Spleen (tissue), 11 donors: ENCODE measurements around the gene JMJD1C. TPM values are rescaled to one million over a fixed set of nuclear protein-coding genes. Genes with fewer than 3 reads are reported as not detected.

Source experiments
- DNase-seq: peaks from one replicate; pipeline ENCODE4 v3.0.0-alpha.2; 2020
- H3K27ac ChIP-seq, 8 donors: fragments of 200-600 bp; sonication (generic) in 7 of 8; 1 replicate in 4 of 8; 2 replicates in 4 of 8; pipeline versions ENCODE4 v1.5.0 to v1.8.0; 2016 to 2021; ENCODE audit warnings: inconsistent platforms in 4 of 8, mild to moderate bottlenecking in 4 of 8, moderate library complexity in 1 of 8
- H3K27me3 ChIP-seq, 7 donors: fragments of 200-600 bp; sonication (generic) in 6 of 7; replicated peaks in 1 of 7; 1 replicate in 4 of 7; 2 replicates in 3 of 7; pipeline versions ENCODE4 v1.5.0 to v1.8.0; 2016 to 2021; ENCODE audit warnings: inconsistent platforms in 3 of 7, mild to moderate bottlenecking in 1 of 7
- H3K36me3 ChIP-seq, 6 donors: fragments of 200-600 bp; sonication (generic) in 5 of 6; 1 replicate in 4 of 6; 2 replicates in 2 of 6; pipeline versions ENCODE4 v1.5.0 to v1.8.0; 2016 to 2021; ENCODE audit warnings: inconsistent platforms in 2 of 6
- H3K4me1 ChIP-seq, 6 donors: fragments of 200-600 bp; sonication (generic) in 5 of 6; 1 replicate in 3 of 6; 2 replicates in 3 of 6; pipeline versions ENCODE4 v1.5.0 to v1.8.0; 2016 to 2021; ENCODE audit warnings: inconsistent platforms in 3 of 6
- H3K4me3 ChIP-seq, 8 donors: fragments of 200-600 bp; sonication (generic) in 7 of 8; 1 replicate in 4 of 8; 2 replicates in 4 of 8; pipeline versions ENCODE4 v1.5.0 to v1.8.0; 2016 to 2021; ENCODE audit warnings: inconsistent platforms in 4 of 8, mild to moderate bottlenecking in 4 of 8, moderate library complexity in 2 of 8
- H3K9me3 ChIP-seq, 8 donors: fragments of 200-600 bp; sonication (generic) in 7 of 8; 1 replicate in 4 of 8; 2 replicates in 4 of 8; pipeline versions ENCODE4 v1.5.0 to v1.8.0; 2016 to 2021; ENCODE audit warnings: inconsistent platforms in 4 of 8
- POLR2A ChIP-seq, 3 donors: fragments of 450-650 bp; IDR thresholded peaks; one replicate each; pipeline ENCODE4 v1.5.1; 2017; ENCODE audit warnings: antibody characterized with exemption in 3 of 3, mild to moderate bottlenecking in 1 of 3
- POLR2AphosphoS5 ChIP-seq, 3 donors: sonication (generic); formaldehyde crosslinking; IDR thresholded peaks; one replicate each; pipeline ENCODE4 v1.5.1; 2017; ENCODE audit warnings: antibody characterized with exemption in 3 of 3
- WGBS, 5 donors: extraction: QIAGEN DNeasy Blood & Tissue Kit in 3 of 5; methylation state at CpG; one replicate each; pipeline versions ENCODE4 v1.1.5 to v1.1.7; 2013 to 2018; 5-methylcytosine and 5-hydroxymethylcytosine counted together
- intact Hi-C: fragments of 100-400 bp; cut with DNase I; formaldehyde crosslinking; loops from one replicate; pipeline ENCODE4 v1.15.0; 2023; ENCODE audit warnings: low total_unique reads
- polyA plus RNA-seq, 3 donors: library from polyadenylated mRNA; stranded (reverse); fragments of 200-250 nt; gene quantifications; one replicate each; pipeline ENCODE4 v1.2.1, GENCODE V29; 2013
- total RNA-seq, 7 donors: library from RNA; depleted of rRNA in 3 of 7; stranded (reverse); fragments of >200 nt in 3 of 7; fragmentation: NEBNext Ultra II Directional in 4 of 7; extraction: Animal tissue kit (Norgen Biotek cat#: 25700) in 4 of 7; gene quantifications; one replicate each; pipeline versions ENCODE4 v1.1.0 to v1.2.1, GENCODE V29; 2016 to 2021
- TF ChIP-seq, protein P1 (sequence below), 11 experiments: fragments of 200-600 bp in 7 of 11; fragments of 450-650 bp in 4 of 11; sonication (generic) in 4 of 11; IDR thresholded peaks in 8 of 11; conservative IDR thresholded peaks in 3 of 11; 1 replicate in 7 of 11; 2 replicates in 4 of 11; pipeline versions ENCODE4 v1.4.0 to v1.8.0; 2016 to 2021; ENCODE audit warnings: antibody characterized with exemption in 11 of 11, inconsistent platforms in 4 of 11, mild to moderate bottlenecking in 1 of 11
- donor health status: healthy with polysubstance abuse.
- donor health status: DM: no; HTN: no; CAD: no; lungs with moderate emphysema.
- donor health status: DM: no; HTN: no; CAD: no.
- donor health status: Bipolar disorder and iron deficiency.
- donor health status: healthy.
- donor health status: DM: no; HTN: no; CAD: no.
- donor health status: DM: yes; HTN: yes; CAD: no.

JMJD1C gene
- total and polyA plus RNA-seq, 10 donors = 54.3 to 272 (median 137) TPM

DNA sequence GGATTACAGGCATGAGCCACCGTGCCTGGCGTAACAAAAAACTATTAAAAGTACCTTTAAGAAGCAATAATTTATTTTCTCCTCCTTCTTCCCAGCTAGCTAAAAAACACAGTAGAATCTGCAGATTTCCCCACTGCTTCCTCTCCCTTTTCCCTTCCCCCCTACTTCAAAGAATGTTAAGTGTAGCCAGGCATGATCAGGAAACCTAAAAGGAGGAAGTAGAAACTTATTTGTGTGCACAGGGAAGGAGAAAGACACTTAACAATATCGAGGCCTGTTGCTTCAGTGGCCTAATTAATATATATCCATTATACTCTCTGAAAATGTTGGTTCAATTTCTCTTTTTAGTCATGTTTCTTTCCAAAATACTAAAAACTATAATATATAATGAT, 204.9 kb downstream of the JMJD1C start:
- 23 to 35% (median 28%) methylated on average over 3 of the region's 3 CpGs for WGBS, 5 donors
- no peaks in the 10 kb centered on the region for H3K27me3 ChIP-seq
- H3K36me3 ChIP-seq = peaks cover 0 to 13% (median 3%) of the 10 kb centered on the region in 6 donors
- peaks cover 77 to 97% (median 93%) of the 10 kb centered on the region in 6 donors for H3K4me1 ChIP-seq
- peak overlapping the region in 4 of 8 donors; percentile 9 to 56 (median 16) for H3K4me3 ChIP-seq
- H3K9me3 ChIP-seq = no peaks in the 10 kb centered on the region
- H3K27ac ChIP-seq = peak overlapping the region; percentile 29 to 98 (median 76)
- TF ChIP-seq POLR2AphosphoS5 (IDR thresholded peaks at IDR 0.05) = no peak
- no peak for TF ChIP-seq POLR2A (IDR thresholded peaks at IDR 0.05)
- TF ChIP-seq, protein P1, sequence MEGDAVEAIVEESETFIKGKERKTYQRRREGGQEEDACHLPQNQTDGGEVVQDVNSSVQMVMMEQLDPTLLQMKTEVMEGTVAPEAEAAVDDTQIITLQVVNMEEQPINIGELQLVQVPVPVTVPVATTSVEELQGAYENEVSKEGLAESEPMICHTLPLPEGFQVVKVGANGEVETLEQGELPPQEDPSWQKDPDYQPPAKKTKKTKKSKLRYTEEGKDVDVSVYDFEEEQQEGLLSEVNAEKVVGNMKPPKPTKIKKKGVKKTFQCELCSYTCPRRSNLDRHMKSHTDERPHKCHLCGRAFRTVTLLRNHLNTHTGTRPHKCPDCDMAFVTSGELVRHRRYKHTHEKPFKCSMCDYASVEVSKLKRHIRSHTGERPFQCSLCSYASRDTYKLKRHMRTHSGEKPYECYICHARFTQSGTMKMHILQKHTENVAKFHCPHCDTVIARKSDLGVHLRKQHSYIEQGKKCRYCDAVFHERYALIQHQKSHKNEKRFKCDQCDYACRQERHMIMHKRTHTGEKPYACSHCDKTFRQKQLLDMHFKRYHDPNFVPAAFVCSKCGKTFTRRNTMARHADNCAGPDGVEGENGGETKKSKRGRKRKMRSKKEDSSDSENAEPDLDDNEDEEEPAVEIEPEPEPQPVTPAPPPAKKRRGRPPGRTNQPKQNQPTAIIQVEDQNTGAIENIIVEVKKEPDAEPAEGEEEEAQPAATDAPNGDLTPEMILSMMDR (IDR thresholded peaks at IDR 0.05 in 8 of 11, conservative IDR thresholded peaks at IDR 0.05 in 3 of 11) = no peak
- no peak for DNase-seq
- intact Hi-C loops = no loop called here

DNA sequence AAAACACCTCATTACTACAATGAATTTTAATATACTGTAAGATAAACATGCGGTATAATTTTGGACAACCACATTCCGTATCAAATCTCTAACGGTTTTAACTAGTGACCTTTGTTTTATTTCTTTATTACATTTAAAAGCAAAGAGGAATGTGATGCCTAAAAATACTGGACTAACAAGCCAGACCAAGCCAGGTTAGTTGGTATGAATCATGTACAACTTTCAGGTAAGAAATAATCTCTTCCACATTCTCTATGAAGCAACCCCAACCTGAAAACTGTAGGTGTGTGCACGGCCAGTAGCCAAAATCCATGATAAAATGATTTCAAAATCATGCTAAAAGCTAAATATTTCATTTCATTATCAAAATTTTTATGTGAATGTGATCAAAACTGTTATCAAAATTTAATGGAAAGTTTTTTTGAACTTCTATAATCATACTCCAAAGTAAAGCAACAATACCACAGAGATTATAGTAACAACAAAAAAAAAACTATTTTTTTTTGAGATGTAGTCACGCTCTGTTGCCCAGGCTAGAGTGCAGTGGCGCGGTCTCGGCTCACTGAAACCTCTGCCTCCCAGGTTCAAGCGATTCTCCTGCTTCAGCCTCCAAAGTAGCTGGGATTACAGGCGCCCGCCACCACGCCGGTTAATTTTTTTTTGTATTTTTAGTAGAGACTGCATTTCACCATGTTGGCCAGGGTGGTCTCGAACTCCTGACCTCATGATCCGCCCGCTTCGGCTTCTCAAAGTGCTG, 205.5 kb downstream of the JMJD1C start:
- Histone ChIP-seq H3K4me3 (peak overlapping the region in 4 of 8 donors; percentile 9 to 56 (median 16)), H3K36me3 (peaks cover 0 to 13% (median 3%) of the 10 kb centered on the region in 6 donors), H3K27ac (peak overlapping the region; percentile 29 to 98 (median 76)), H3K9me3 (no peaks in the 10 kb centered on the region), H3K27me3 (no peaks in the 10 kb centered on the region), H3K4me1 (peaks cover 83 to 100% (median 96%) of the 10 kb centered on the region in 6 donors)
- intact Hi-C loops = no loop called here
- WGBS, 5 donors = 66 to 76% (median 71%) methylated on average over 17 of the region's 17 CpGs
- DNase-seq = no peak
- TF ChIP-seq, protein P1 (IDR thresholded peaks at IDR 0.05 in 8 of 11, conservative IDR thresholded peaks at IDR 0.05 in 3 of 11) = no peak
- TF ChIP-seq POLR2A (IDR thresholded peaks at IDR 0.05) (no peak), POLR2AphosphoS5 (IDR thresholded peaks at IDR 0.05) (peak in 1 of 3 donors; percentile 21)

DNA sequence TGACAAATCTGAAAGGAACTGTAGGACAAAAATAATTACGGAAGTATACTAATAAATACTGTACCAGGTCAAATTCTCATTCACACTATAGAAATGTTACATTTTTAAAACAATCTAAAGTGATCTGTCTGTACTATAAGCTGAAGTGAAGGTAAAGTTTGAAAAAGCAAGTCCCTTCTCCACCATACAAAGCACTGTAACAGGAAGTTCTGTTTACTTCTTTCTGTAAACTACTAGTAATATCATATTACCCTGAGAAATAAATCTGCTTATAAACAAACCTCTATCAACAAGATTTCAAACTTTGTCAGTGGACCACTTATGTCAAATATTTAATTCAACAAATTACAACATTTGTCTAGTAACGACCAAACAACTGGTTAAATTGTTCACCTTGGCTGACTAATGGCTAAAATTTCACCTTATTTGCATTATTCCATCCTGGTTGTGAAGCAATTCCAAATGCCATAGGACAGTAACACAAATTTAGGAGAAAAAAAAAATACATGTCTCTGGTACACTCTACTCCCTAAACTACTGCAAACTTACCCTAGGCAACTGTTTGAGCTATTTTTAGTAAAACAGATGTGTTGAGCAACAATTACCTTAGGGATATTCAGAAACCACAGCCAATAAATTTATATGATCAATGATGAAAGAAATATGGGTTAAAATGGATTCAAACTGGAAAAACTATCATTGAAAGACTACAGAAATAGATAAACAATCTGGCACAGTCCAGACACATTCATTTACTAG, 206.7 kb downstream of the JMJD1C start:
- H3K4me1 ChIP-seq = peaks cover 79 to 100% (median 99%) of the 10 kb centered on the region in 6 donors
- 49 to 70% (median 60%) methylated on average over 2 of the region's 2 CpGs for WGBS, 5 donors

More for the DNA sequence above, 206.7 kb downstream of the JMJD1C start:
- Histone ChIP-seq H3K27me3 (no peaks in the 10 kb centered on the region), H3K9me3 (no peaks in the 10 kb centered on the region), H3K4me3 (peak overlapping the region in 1 of 8 donors; percentile 56), H3K36me3 (peaks cover 0 to 13% (median 3%) of the 10 kb centered on the region in 6 donors), H3K27ac (peak overlapping the region; percentile 0 to 98 (median 72))
- no peak for TF ChIP-seq POLR2AphosphoS5 (IDR thresholded peaks at IDR 0.05)
- TF ChIP-seq POLR2A (IDR thresholded peaks at IDR 0.05) = no peak
- TF ChIP-seq, protein P1 (IDR thresholded peaks at IDR 0.05 in 8 of 11, conservative IDR thresholded peaks at IDR 0.05 in 3 of 11) = no peak
- intact Hi-C loops = no loop called here
- no peak for DNase-seq
